GM10266 (cell line): ENCODE data around the gene MYH11.

ENCODE experiments used
- DNase-seq: peaks from one replicate; pipeline ENCODE4 v3.0.0; 2012; ENCODE audit errors: extremely low spot score
- CTCF ChIP-seq: IDR thresholded peaks from 2 replicates; pipeline ENCODE4 v1.5.1; 2012; ENCODE audit warnings: mild to moderate bottlenecking, low read depth; ENCODE audit not compliant: control insufficient read depth, insufficient read depth; ENCODE audit errors: missing control alignments

MYH11 gene

GRCh38 chr16:15760129-15760528 is 96.7 kb downstream of the MYH11 start:
- DNase-seq, result no peak

GRCh38 chr16:15759070-15759469 is 97.8 kb downstream of the MYH11 start:
- no peak for TF ChIP-seq CTCF
- no peak for DNase-seq

More at GRCh38 chr16:15760129-15760528, 96.7 kb downstream of the MYH11 start:
- no peak for TF ChIP-seq CTCF

GRCh38 chr16:15757630-15758251 is 99.1 kb downstream of the MYH11 start:
- DNase-seq, result no peak
- no peak for TF ChIP-seq CTCF

GRCh38 chr16:15757077-15757386 is 99.8 kb downstream of the MYH11 start:
- TF ChIP-seq CTCF, result no peak
- no peak for DNase-seq

GRCh38 chr16:15754821-15755534 is 101.8 kb downstream of the MYH11 start:
- no peak for TF ChIP-seq CTCF

GRCh38 chr16:15752717-15753488 is 103.9 kb downstream of the MYH11 start:
- no peak for TF ChIP-seq CTCF
- no peak for DNase-seq

More at GRCh38 chr16:15754821-15755534, 101.8 kb downstream of the MYH11 start:
- DNase-seq, result no peak

GRCh38 chr16:15751940-15752339 is 104.9 kb downstream of the MYH11 start:
- TF ChIP-seq CTCF, result no peak
- DNase-seq, result no peak
